ENCODE results near the gene CCDC13.

Gene CCDC13

GRCh38 chr3:42733501-42734262 lies 39.4 kb downstream of the CCDC13 start:
- no peak for DNase-seq (ENCODE audit: low spot score)

- DNase-seq (ENCODE audit: low spot score): no peak
Measured at GRCh38 chr3:42732829-42733459, 40.1 kb downstream of the CCDC13 start.

- DNase-seq (ENCODE audit: low spot score): no peak
Measured at GRCh38 chr3:42732196-42732828, 40.7 kb downstream of the CCDC13 start.

- DNase-seq (ENCODE audit: low spot score): no peak
Measured at GRCh38 chr3:42731476-42732195, 41.4 kb downstream of the CCDC13 start.

DNA sequence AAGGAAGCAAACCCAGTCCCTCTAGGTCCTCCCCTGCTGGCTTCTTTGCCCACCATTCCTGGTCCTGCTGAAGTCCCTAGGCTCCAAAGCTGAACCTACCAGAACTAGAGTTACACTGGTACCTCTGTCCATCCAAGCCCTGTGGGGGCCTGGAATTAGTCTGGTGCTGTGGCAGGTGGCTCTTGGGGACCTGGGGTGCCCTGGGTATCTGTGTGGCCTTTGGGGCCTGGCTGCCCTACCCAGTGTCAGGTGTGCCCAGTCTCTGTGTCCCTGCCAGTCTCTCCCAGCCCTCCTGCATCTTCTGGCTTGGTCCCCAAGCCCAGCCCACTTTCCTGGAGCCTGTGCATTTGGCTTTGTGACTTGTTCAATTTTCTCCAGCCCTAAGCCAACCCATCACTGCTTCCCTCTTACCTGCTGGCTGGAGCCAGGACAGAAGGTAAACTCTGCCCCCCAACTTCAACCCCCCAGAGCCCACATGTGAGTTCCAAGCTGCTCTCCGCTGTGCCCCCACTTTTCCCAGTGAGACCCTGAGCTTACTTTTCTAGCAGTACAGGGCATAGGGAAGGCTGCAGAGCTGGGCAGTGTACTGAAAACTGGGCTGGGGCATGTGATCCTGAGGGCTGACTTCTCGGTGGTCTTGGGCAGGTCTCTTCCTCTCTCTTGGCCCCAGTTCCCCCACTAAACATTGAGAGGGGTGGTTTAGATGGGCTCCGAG lies 42.2 kb downstream of the CCDC13 start:
- DNase-seq (ENCODE audit: low spot score): no peak

DNA sequence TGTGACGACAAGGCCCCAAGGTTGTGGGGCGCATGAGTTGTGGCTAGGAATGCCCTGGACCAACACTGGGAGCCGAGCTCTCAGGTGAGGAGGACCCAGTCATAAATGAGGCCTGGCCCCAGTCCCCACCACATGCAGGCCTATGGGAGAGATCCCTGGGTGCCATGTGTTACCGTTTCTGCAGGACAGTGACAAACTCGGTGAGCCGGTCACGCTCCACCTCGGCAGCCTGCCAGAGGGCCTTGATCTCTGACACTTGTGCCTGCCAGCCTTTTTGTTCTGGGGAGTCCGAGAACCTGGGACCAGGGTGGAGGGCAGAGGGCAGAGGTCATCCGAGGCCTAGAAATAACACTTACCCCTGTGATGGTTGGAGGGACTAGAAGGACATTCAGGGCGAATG lies 42.8 kb downstream of the CCDC13 start:
- DNase-seq (ENCODE audit: low spot score): no peak

DNA sequence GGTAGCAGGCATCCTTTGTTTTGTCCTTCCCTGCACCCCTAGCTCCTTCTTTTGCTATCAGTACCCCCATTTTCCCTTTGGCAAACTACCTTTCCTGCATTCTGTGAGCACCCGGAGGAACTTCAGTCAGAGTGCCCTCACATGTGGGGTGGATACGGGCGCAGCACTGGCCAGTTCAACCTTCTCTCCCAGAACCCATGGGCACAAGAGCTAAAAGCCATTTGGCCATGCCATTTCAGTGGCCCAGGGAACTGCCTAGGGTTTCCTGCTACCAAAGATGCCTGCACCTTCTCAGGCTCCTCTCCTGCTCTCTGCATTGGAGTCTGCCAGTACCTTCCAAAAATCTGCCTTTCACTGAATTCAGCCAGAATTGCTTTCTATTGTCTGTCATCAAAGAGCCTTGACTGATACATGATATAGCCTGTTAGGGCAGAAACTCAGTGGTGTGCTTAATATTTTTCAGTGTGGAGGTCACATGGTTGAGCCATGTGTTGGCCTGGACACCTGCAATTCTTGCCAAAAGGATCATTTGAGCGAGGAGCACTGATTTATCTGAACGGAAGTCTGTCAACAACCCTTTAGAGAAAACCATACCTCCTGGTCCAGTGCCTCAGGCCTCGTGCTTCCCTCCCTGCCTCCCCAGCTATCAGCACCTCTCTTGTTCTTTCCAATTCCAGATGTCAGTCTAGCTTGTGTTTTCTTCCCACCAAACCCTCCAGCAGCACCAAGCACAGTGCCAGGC lies 43.5 kb downstream of the CCDC13 start:
- DNase-seq (ENCODE audit: low spot score): no peak

- DNase-seq (ENCODE audit: low spot score): no peak
Measured at GRCh38 chr3:42728668-42729364, 44.2 kb downstream of the CCDC13 start.

DNA sequence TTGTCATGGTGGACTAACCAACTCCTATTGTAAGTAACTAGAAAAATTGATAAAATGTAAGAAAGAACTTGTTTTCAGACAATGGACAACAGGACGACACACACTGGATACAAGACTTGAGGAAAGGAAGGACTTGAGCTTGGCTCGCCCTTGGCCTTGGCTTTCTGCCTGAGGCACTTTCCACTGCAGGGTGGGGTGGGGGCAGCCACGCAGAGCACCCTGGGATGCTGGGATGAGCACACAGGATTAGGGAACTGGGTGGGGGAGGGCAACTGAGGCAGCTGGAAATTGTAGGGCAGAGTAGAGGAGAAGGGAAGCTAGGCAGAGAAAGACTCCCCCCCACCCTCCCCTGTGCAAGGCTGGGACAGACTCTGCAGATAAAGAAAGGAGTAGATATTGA lies 45.0 kb downstream of the CCDC13 start:
- no peak for DNase-seq (ENCODE audit: low spot score)

- DNase-seq (ENCODE audit: low spot score): no peak
Measured at GRCh38 chr3:42725454-42725853, 47.6 kb downstream of the CCDC13 start.

DNA sequence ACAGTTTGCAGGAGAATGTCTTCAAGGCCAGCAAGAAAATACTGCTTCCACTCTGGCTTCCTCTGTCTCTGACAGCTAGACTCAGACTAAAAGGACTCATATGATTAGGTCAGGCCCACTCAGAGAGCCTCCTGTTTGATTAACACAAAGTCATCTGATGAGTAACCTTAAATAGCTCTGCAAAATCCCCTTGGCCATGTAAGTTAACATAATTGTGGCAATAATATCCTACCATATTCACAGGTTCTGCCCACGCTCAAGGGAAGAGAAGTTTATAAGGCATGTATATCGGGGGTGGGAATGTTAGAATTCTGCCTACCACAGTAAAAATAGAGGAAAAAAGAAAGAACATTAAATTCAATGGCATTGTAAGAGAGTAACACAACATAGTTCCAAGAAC lies 49.8 kb downstream of the CCDC13 start:
- DNase-seq (ENCODE audit: low spot score): no peak
